ENCODE results near the gene PIK3R5.

DNA sequence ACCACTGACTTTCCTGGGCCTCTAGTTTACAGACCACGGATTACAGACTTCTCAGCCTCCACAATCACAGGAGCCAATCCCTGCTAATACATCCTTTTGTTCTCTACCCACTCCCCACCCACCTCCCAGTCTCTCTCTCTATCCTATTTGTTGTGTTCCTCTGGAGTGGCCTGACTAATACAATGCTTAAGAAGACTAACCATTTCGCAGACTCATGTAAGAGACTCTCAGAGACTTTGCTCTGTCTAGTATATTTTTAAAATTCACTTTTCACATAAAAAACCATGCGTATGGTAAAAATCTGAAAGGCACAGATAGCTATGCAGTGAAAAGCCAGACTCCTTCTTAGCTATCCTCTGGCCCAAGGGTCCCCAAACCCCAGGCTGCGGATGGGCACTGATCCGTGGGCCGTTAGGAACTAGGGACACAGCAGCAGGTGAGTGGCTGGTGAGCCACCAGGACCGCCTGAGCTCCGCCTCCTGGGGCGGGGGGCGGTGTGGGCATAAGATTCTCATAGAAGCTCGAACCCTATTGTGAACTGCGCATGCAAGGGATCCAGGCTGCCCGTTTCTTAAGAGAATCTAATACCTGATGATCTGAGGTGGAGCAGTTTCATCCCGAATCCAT lies 105.6 kb downstream of the PIK3R5 start:
- TF ChIP-seq, protein P1, sequence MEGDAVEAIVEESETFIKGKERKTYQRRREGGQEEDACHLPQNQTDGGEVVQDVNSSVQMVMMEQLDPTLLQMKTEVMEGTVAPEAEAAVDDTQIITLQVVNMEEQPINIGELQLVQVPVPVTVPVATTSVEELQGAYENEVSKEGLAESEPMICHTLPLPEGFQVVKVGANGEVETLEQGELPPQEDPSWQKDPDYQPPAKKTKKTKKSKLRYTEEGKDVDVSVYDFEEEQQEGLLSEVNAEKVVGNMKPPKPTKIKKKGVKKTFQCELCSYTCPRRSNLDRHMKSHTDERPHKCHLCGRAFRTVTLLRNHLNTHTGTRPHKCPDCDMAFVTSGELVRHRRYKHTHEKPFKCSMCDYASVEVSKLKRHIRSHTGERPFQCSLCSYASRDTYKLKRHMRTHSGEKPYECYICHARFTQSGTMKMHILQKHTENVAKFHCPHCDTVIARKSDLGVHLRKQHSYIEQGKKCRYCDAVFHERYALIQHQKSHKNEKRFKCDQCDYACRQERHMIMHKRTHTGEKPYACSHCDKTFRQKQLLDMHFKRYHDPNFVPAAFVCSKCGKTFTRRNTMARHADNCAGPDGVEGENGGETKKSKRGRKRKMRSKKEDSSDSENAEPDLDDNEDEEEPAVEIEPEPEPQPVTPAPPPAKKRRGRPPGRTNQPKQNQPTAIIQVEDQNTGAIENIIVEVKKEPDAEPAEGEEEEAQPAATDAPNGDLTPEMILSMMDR (IDR thresholded peaks at IDR 0.05; ENCODE audit: insufficient read depth, low read length, poor library complexity, severe bottlenecking): no peak
- no peak for TF ChIP-seq EZH2phosphoT487 (conservative IDR thresholded peaks at IDR 0.05; ENCODE audit: low read length)

All from SU-DHL-6 (cell line).